Hepatocyte (in vitro differentiated cells): Measurements from ENCODE around the gene CREB3. TPM values are rescaled to one million over a fixed set of nuclear protein-coding genes. Genes with fewer than 3 reads are reported as not detected.

Experiments
- DNase-seq: peaks from one replicate; pipeline ENCODE4 v3.0.0-alpha.2; 2016; ENCODE audit warnings: low spot score
- H2AFZ ChIP-seq: fragments of 200-600 bp; sonication (generic); 2 replicates; pipeline ENCODE4 v1.6.0; 2016; ENCODE audit warnings: antibody characterized with exemption, mild to moderate bottlenecking
- H3K27ac ChIP-seq: fragments of 200-600 bp; sonication (generic); 2 replicates; pipeline ENCODE4 v1.5.1; 2016; ENCODE audit warnings: mild to moderate bottlenecking
- H3K27me3 ChIP-seq: fragments of 200-600 bp; sonication (generic); 2 replicates; pipeline ENCODE4 v1.6.1; 2016
- H3K36me3 ChIP-seq: fragments of 200-600 bp; sonication (generic); replicated peaks from 2 replicates; pipeline ENCODE4 v1.5.1; 2016; ENCODE audit warnings: low read depth; ENCODE audit not compliant: insufficient read depth
- H3K4me1 ChIP-seq: fragments of 200-600 bp; sonication (generic); 2 replicates; pipeline ENCODE4 v1.5.1; 2016; ENCODE audit warnings: mild to moderate bottlenecking, moderate library complexity; ENCODE audit not compliant: insufficient read depth
- H3K4me2 ChIP-seq: fragments of 200-600 bp; sonication (generic); 2 replicates; pipeline ENCODE4 v1.6.0; 2016
- H3K4me3 ChIP-seq: fragments of 200-600 bp; sonication (generic); 2 replicates; pipeline ENCODE4 v1.5.1; 2016; ENCODE audit warnings: mild to moderate bottlenecking
- H3K79me2 ChIP-seq: fragments of 200-600 bp; sonication (generic); 2 replicates; pipeline ENCODE4 v1.6.0; 2017; ENCODE audit warnings: mild to moderate bottlenecking
- H3K9me2 ChIP-seq: fragments of 200-600 bp; sonication (generic); replicated peaks from 2 replicates; pipeline ENCODE4 v1.6.0; 2017; ENCODE audit warnings: mild to moderate bottlenecking; ENCODE audit not compliant: insufficient read depth
- H3K9me3 ChIP-seq: fragments of 200-600 bp; sonication (generic); 2 replicates; pipeline ENCODE4 v1.5.1; 2016; ENCODE audit warnings: low read depth, mild to moderate bottlenecking
- H4K20me1 ChIP-seq: fragments of 200-600 bp; sonication (generic); 2 replicates; pipeline ENCODE4 v1.6.0; 2016; ENCODE audit warnings: mild to moderate bottlenecking; ENCODE audit not compliant: insufficient read depth, poor library complexity, severe bottlenecking
- CTCF ChIP-seq: fragments of 200-600 bp; sonication (generic); IDR thresholded peaks from 2 replicates; pipeline ENCODE4 v1.5.1; 2016; ENCODE audit warnings: antibody characterized with exemption, mild to moderate bottlenecking; ENCODE audit not compliant: poor library complexity
- EZH2 ChIP-seq: fragments of 200-600 bp; sonication (generic); IDR thresholded peaks from 2 replicates; pipeline ENCODE4 v1.6.1; 2016; ENCODE audit warnings: antibody characterized with exemption, mild to moderate bottlenecking, borderline replicate concordance
- EZH2phosphoT487 ChIP-seq: fragments of 200-600 bp; sonication (generic); IDR thresholded peaks from one replicate; pipeline ENCODE4 v1.6.1; 2018; ENCODE audit warnings: antibody characterized with exemption, mild to moderate bottlenecking, low read depth, moderate library complexity; ENCODE audit not compliant: unreplicated experiment, severe bottlenecking
- WGBS: methylation state at CpG from one replicate; pipeline ENCODE4 v1.1.6; 2016; ENCODE audit warnings: low lambda C conversion rate; ENCODE audit errors: missing lambda C conversion rate; 5-methylcytosine and 5-hydroxymethylcytosine counted together
- polyA plus RNA-seq: library from polyadenylated mRNA; unstranded; fragments of >200 nt; fragmentation: Nextera tagmentation; extraction: Ambion mirVana; gene quantifications from 2 replicates; pipeline ENCODE4 v1.2.1, GENCODE V29; 2016
- total RNA-seq: library from RNA; depleted of rRNA; stranded (reverse); fragments of >200 nt; gene quantifications from 2 replicates; pipeline ENCODE4 v1.2.3, GENCODE V29; 2014

Gene CREB3
- total and polyA plus RNA-seq, 2 experiments from 2014 or later: 54.6 to 79.9 TPM

GRCh38 chr9:35698231-35698630 is 34.2 kb upstream of the CREB3 start:
- H3K4me3 ChIP-seq: no peak overlapping the region
- no peaks in the 10 kb centered on the region for H4K20me1 ChIP-seq
- H3K79me2 ChIP-seq: no peaks in the 10 kb centered on the region
- no peak overlapping the region for H2AFZ ChIP-seq
- over 99% methylated on average over 5 of the region's 5 CpGs for WGBS
- H3K9me3 ChIP-seq: no peaks in the 10 kb centered on the region
- H3K4me1 ChIP-seq: no peaks in the 10 kb centered on the region
- no peaks in the 10 kb centered on the region for H3K36me3 ChIP-seq
- DNase-seq: no peak
- H3K27me3 ChIP-seq: no peaks in the 10 kb centered on the region
- H3K27ac ChIP-seq: no peak overlapping the region
- no peak overlapping the region for H3K4me2 ChIP-seq
- H3K9me2 ChIP-seq: no peaks in the 10 kb centered on the region
- no peak for TF ChIP-seq CTCF
- TF ChIP-seq EZH2phosphoT487: no peak
- TF ChIP-seq EZH2: no peak

- TF ChIP-seq EZH2phosphoT487 (no peak), EZH2 (no peak), CTCF (no peak)
- H3K36me3 ChIP-seq: no peaks in the 10 kb centered on the region
Observed at GRCh38 chr9:35700031-35700430, 32.4 kb upstream of the CREB3 start.

GRCh38 chr9:35700942-35701341 is 31.5 kb upstream of the CREB3 start:
- Histone ChIP-seq H3K4me3 (no peak overlapping the region), H4K20me1 (no peaks in the 10 kb centered on the region), H2AFZ (no peak overlapping the region), H3K79me2 (no peaks in the 10 kb centered on the region), H3K27ac (no peak overlapping the region), H3K36me3 (no peaks in the 10 kb centered on the region), H3K9me2 (no peaks in the 10 kb centered on the region), H3K4me2 (no peak overlapping the region), H3K9me3 (no peaks in the 10 kb centered on the region), H3K4me1 (no peaks in the 10 kb centered on the region), H3K27me3 (no peaks in the 10 kb centered on the region)
- TF ChIP-seq EZH2phosphoT487 (no peak), CTCF (no peak), EZH2 (no peak)
- DNase-seq: no peak

More at GRCh38 chr9:35700031-35700430, 32.4 kb upstream of the CREB3 start:
- no peak overlapping the region for H3K4me2 ChIP-seq
- no peaks in the 10 kb centered on the region for H3K9me3 ChIP-seq
- 93% methylated on average over 11 of the region's 11 CpGs for WGBS
- no peak for DNase-seq
- H3K4me1 ChIP-seq: no peaks in the 10 kb centered on the region
- no peak overlapping the region for H3K27ac ChIP-seq
- no peak overlapping the region for H2AFZ ChIP-seq
- no peak overlapping the region for H3K4me3 ChIP-seq
- H3K79me2 ChIP-seq: no peaks in the 10 kb centered on the region
- H4K20me1 ChIP-seq: no peaks in the 10 kb centered on the region
- no peaks in the 10 kb centered on the region for H3K27me3 ChIP-seq
- no peaks in the 10 kb centered on the region for H3K9me2 ChIP-seq

GRCh38 chr9:35702696-35703095 is 29.8 kb upstream of the CREB3 start:
- TF ChIP-seq EZH2phosphoT487: no peak
- TF ChIP-seq CTCF: no peak
- no peak for TF ChIP-seq EZH2
- H3K27ac ChIP-seq: no peak overlapping the region
- 97% methylated on average over 7 of the region's 7 CpGs for WGBS
- H3K4me1 ChIP-seq: no peaks in the 10 kb centered on the region
- no peaks in the 10 kb centered on the region for H3K9me3 ChIP-seq
- no peak overlapping the region for H3K4me3 ChIP-seq
- no peaks in the 10 kb centered on the region for H3K79me2 ChIP-seq
- no peaks in the 10 kb centered on the region for H4K20me1 ChIP-seq
- no peaks in the 10 kb centered on the region for H3K36me3 ChIP-seq
- no peaks in the 10 kb centered on the region for H3K9me2 ChIP-seq
- no peak overlapping the region for H2AFZ ChIP-seq
- no peaks in the 10 kb centered on the region for H3K27me3 ChIP-seq
- no peak for DNase-seq
- H3K4me2 ChIP-seq: no peak overlapping the region
